A204.1 (cell line): Measurements from ENCODE around the gene VAV1.
"Not testable (repeated sequence)": the region's sequence is repeated elsewhere in the genome, so short reads cannot be mapped to it uniquely, and the experiment has no call there.

Experiments used
- FAIRE-seq: peaks from 2 replicates; lab custom pipeline; 2012; peaks lifted over from hg19 to GRCh38; lab: Jason Lieb, UNC

The VAV1 gene

DNA sequence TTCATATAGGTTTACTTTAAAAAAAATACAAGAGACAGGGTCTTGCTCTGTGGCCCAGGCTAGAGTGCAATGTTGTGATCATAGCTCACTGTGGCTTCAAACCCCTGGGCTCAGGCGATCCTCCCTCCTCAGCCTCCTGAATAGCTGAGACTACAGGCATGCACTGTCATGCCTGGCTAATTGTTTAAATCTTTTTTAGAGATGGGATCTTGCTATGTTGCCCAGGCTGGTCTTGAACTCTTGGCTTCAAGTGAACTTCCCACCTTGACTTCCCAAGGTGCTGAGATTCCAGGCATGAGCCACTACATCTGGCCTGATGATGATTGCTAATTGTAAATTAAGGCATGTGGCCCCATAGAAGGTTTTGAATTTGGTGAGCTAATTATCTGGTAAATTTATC, 79.5 kb downstream of the VAV1 start:
- FAIRE-seq: no peak

DNA sequence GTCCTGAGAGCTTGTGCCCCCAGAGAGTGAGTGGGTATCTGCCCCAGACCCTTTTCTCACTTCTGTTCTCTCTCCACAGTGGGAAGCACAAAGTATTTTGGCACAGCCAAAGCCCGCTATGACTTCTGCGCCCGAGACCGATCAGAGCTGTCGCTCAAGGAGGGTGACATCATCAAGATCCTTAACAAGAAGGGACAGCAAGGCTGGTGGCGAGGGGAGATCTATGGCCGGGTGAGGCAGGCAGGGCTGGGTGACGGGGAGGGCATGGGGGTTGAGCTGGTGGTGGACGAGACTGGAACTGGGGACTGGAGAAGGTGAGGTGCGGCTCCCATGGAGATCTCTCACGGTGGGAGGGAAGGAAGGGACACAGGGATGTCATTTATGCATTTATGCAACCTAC, 81.4 kb downstream of the VAV1 start:
- no peak for FAIRE-seq

GRCh38 chr19:6854758-6855157, 82.2 kb downstream of the VAV1 start:
- no peak for FAIRE-seq

DNA sequence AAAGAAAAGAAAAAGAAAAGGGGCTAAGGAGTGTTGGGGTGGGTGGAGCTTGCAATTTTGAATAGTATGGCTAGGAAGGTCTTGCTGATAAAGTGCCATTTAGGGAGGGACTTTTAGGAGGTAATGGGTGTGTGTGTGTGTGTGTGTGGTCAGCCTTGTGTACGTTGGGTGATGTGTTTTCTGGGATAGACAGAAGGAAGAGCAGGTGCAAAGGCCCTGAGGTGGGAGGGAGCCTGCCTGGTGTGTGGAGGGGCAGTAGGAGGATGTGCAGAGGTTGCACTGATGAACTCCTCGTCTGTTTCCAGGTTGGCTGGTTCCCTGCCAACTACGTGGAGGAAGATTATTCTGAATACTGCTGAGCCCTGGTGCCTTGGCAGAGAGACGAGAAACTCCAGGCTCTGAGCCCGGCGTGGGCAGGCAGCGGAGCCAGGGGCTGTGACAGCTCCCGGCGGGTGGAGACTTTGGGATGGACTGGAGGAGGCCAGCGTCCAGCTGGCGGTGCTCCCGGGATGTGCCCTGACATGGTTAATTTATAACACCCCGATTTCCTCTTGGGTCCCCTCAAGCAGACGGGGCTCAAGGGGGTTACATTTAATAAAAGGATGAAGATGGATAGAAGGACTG, 84.4 kb downstream of the VAV1 start:
- FAIRE-seq: no peak

DNA sequence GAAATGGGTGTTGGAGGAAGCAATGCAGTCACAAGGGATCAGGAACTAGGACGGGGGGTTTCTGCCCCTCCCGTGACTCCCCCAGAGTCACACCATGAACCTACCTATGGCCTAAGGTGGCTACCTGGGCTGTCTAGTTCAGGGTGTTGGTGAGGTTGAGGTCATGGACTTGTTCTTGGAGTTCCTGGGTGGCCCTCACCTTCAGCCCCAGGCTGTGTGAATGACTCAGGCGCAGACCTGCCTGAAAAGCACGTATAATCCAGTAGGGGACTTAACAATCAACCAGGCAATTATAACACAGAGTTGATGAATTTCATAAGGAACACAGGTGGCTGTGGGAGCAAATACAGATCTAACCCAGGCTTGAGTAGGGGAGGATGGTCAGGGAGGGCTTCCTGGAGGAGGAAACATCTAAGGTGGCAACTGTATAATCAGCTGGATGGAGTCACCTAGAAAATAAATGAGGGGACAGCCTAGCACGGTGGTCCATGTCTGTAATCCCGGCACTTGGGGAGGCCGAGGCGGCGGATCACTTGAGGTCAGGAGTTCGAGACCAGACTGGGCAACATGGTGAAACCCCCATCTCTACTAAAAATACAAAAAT, 89.3 kb downstream of the VAV1 start:
- no peak for FAIRE-seq

- peak; percentile 47 for FAIRE-seq
These were observed 90.2 kb downstream of the VAV1 start for GRCh38 chr19:6862673-6863078.

GRCh38 chr19:6864325-6864940, 91.9 kb downstream of the VAV1 start:
- FAIRE-seq: no peak

DNA sequence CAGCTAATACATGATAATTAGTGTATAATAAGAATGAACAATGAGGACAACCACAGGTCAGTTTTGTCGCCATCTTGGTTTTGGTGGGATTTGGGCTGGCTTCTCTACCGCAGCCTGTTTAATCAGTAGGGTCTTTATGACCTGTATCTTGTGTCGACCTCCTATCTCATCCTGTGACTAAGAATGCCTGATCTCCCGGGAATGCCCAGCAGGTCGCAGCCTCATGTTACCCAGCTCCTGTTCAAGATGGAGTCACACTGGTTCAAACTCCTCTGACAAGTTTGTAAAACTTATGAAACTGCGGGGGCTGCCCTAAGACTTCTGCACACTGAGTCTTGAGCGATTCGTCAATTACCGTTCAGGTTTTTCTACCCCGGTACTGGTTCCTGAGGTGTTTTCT, 93.3 kb downstream of the VAV1 start:
- FAIRE-seq: no peak

- no peak for FAIRE-seq
These were observed 94.2 kb downstream of the VAV1 start for GRCh38 chr19:6866741-6867151.

DNA sequence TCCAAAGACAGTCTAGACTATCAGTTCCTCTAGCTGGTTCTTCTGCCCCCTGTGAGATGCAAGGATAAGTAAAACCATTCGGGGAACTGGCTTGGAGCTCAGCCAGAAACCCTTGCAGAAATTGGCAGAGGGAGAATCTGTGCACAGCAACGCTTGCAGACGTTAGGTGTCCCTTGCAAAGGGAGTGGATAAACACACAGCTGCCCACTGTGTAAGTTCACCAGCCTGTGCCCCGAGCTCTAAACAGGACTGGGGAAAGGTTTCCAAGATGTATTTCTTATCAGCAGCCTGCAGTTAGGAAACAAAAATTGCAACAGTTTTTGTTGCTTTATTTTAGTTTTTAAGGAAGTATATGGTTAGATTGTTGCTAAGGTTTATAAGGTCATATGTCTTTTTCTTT, 95.8 kb downstream of the VAV1 start:
- FAIRE-seq: no peak

DNA sequence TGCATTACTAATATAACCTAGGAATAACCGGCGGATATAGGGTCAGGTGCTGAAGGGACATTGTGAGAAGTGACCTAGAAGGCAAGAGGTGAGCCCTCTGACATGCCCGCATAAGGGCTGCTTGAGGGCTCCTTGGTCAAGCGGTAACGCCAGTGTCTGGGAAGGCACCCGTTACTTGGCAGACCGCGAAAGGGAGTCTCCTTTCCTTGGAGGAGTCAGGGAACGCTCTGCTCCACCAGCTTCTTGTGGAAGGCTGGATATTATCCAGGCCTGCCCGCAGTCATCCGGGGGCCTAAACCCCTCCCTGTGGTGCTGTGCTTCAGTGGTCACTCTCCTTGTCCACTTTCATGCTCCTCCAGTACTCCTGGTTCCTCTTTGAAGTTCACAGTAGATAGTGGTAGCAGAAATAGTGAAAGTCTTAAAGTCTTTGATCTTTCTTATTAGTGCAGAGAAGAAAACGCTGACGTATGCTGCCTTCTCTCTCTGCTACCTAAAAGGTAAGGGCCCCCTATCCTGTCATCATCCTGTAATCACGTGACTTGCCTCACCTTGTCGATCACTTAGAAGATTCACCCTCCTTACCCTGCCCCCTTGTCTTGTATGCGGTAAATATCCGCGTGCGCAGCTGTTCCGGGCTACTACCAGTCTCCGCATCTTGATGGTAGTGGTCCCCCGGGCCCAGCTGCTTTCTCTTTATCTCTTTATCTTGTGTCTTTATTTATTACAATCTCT, 96.8 kb downstream of the VAV1 start:
- not testable (repeated sequence) for FAIRE-seq

GRCh38 chr19:6873708-6874431, 101.4 kb downstream of the VAV1 start:
- no peak for FAIRE-seq

GRCh38 chr19:6875218-6875617, 102.7 kb downstream of the VAV1 start:
- FAIRE-seq: no peak

DNA sequence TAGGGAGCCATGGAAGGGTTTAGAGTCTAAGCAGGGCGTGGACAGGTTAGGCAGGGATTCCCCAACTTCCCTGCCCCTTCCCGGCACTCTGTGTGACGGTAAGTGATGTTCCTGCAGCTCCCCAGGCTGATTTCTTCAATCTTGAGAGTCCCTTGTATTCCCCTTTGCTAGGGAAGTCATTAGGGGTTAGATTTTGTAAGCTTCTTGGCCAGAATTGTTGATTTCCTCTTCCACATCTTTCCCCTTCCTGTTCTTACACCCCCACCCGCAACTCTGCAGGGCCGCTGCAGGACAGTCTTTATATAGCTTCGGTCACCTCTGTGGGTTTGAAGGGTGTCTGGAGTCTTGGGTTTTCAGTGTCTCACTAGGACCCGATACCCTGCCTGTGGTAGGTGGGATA, 104.2 kb downstream of the VAV1 start:
- no peak for FAIRE-seq

DNA sequence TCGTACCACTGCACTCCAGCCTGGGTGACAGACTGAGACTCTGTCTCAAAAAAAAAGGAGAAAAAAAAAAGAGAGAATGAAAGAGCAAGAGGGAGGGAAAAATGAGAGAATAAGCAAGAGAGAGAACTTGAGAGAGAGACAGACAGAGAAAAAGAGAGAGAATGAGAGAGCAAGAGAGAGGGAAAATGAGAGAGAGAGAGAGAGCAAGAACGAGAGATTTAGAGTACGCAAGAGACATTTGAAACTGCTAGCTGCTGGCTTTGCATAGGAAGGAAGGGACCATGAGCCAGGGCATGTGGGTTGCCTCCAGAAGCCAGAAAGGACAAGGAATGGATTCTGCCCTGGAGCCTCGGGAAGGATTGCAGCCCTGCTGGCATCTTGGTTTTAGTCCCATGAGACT, 105.3 kb downstream of the VAV1 start:
- FAIRE-seq: no peak

GRCh38 chr19:6886277-6886897, 113.9 kb downstream of the VAV1 start:
- FAIRE-seq: no peak

DNA sequence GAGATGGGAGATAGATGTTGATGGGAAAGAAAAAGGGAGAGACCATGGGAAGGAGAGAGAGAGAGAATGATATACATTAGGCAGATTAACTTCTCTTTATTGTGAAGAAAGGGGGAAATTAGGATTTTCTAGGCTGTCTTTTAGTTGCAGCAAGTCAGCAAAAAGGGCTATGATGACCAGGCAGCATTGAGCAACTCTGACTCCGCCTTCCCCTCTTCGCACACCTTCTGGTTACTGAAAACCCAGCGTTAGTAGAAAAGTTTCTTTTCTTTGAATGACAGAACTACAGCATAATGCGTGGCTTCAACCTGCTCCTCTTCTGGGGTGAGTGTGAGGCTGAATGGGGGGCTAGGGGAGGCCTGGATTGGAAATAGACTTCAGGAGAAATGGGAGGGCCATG, 114.8 kb downstream of the VAV1 start, which contains the start of gene ADGRE1:
ADGRE1 (plus strand) TSS at position 264 of the 400 bp plus-strand sequence; CDS start at position 294, 30 bp downstream.
- no peak for FAIRE-seq

GRCh38 chr19:6888967-6889366, 116.5 kb downstream of the VAV1 start:
- no peak for FAIRE-seq

- no peak for FAIRE-seq
These were observed 117.9 kb downstream of the VAV1 start for GRCh38 chr19:6890401-6890913.

- no peak for FAIRE-seq
These were observed 118.4 kb downstream of the VAV1 start for GRCh38 chr19:6890938-6891337.

- no peak for FAIRE-seq
These were observed 119.4 kb downstream of the VAV1 start for GRCh38 chr19:6891761-6892385.
